K562 (cell line): Measurements from ENCODE around the gene MED29. TPM values are rescaled to one million over a fixed set of nuclear protein-coding genes. Genes with fewer than 3 reads are reported as not detected.

Experiments used
- ATAC-seq: fragments of 200-7000 bp; cut with Tn5 transposase; 3 replicates; pipeline ENCODE4 v1.9.1; 2020; ENCODE audit warnings: moderate library complexity
- BruUV-seq: library from RNA; stranded (reverse); fragments of 400-500 nt; replicated peaks from 2 replicates; lab custom pipeline; 2021; lab: Mats Ljungman, UMichigan
- CTCF ChIA-PET: fragments of 300-600 bp; formaldehyde crosslinking; extraction: SDS; loops from one replicate; lab custom pipeline; 2021; ENCODE audit warnings: low intra/inter-chr PET ratio; lab: Yijun Ruan, JAX
- POLR2A ChIA-PET: fragments of 300-600, 350-650 bp; sonication (Branson Sonifier 250); formaldehyde crosslinking; extraction: SDS; loops from one replicate; lab custom pipeline; 2021; ENCODE audit warnings: antibody characterized with exemption, inconsistent platforms; lab: Yijun Ruan, JAX
- DNase-seq, 4 experiments: peaks; one replicate each; pipeline versions ENCODE4 v3.0.0 to v3.0.0-alpha.2; 2011 to 2018; ENCODE audit warnings: low spot score in 3 of 4, mixed read lengths in 3 of 4; ENCODE audit errors: extremely low read depth in 1 of 4
- FAIRE-seq: peaks from 2 replicates; lab custom pipeline; 2011; peaks lifted over from hg19 to GRCh38; lab: Jason Lieb, UNC
- H2AFZ ChIP-seq: 2 replicates; pipeline ENCODE4 v1.6.0; 2011; ENCODE audit warnings: low read depth, low read length, control low read depth, inconsistent platforms
- H3K27ac ChIP-seq: fragments of 200-600 bp; 3 replicates; pipeline ENCODE4 v1.8.0; 2011; ENCODE audit warnings: low read depth, mild to moderate bottlenecking, control low read depth, inconsistent platforms, low read length, moderate library complexity, mixed read lengths; ENCODE audit errors: extremely low read depth
- H3K27me3 ChIP-seq, 2 experiments: fragments of 300-600 bp in 1 of 2; 2 replicates in 1 of 2; 3 replicates in 1 of 2; pipeline versions ENCODE4 v1.6.0 to v1.8.0; 2011; ENCODE audit warnings: inconsistent platforms in 2 of 2, low read length in 2 of 2, mild to moderate bottlenecking in 1 of 2, mixed read lengths in 1 of 2, moderate library complexity in 1 of 2; ENCODE audit not compliant: control insufficient read depth in 2 of 2, insufficient read depth in 2 of 2
- H3K36me3 ChIP-seq: fragments of 300-600 bp; 3 replicates; pipeline ENCODE4 v1.8.0; 2011; ENCODE audit warnings: mild to moderate bottlenecking, low read length, inconsistent platforms; ENCODE audit not compliant: control insufficient read depth, insufficient read depth
- H3K4me1 ChIP-seq, 2 experiments: fragments of 200-600 bp in 1 of 2; replicated peaks in 1 of 2; 2 replicates in 1 of 2; 3 replicates in 1 of 2; pipeline versions ENCODE4 v1.5.1 to v1.8.0; 2011; ENCODE audit warnings: inconsistent platforms in 2 of 2, low read length in 2 of 2, mild to moderate bottlenecking in 1 of 2, mixed read lengths in 1 of 2, moderate library complexity in 1 of 2; ENCODE audit not compliant: control insufficient read depth in 2 of 2, insufficient read depth in 2 of 2
- H3K4me2 ChIP-seq: 2 replicates; pipeline ENCODE4 v1.6.1; 2011; ENCODE audit warnings: low read length, control low read depth, inconsistent platforms, mixed read lengths; ENCODE audit not compliant: insufficient read depth
- H3K4me3 ChIP-seq: fragments of 200-600 bp; sonication (generic), shearing (Covaris generic); 2 replicates; pipeline ENCODE4 v1.5.1; 2016; ENCODE audit warnings: control low read depth, inconsistent platforms
- H3K79me2 ChIP-seq: fragments of 200-600 bp; 3 replicates; pipeline ENCODE4 v1.8.0; 2011; ENCODE audit warnings: low read length, inconsistent platforms; ENCODE audit not compliant: control insufficient read depth, insufficient read depth
- H3K9ac ChIP-seq, 2 experiments: 2 replicates each; pipeline versions ENCODE4 v1.6.0 to v1.6.1; 2011; ENCODE audit warnings: low read depth in 2 of 2, low read length in 2 of 2, control low read depth in 1 of 2, inconsistent platforms in 1 of 2, mild to moderate bottlenecking in 1 of 2, mixed read lengths in 1 of 2; ENCODE audit not compliant: insufficient read depth in 1 of 2
- H3K9me1 ChIP-seq: one replicate; pipeline ENCODE4 v1.6.0; 2011; ENCODE audit warnings: inconsistent platforms, mild to moderate bottlenecking, low read length, moderate library complexity; ENCODE audit not compliant: control insufficient read depth, insufficient read depth
- H3K9me3 ChIP-seq: replicated peaks from 2 replicates; pipeline ENCODE4 v1.5.1; 2011; ENCODE audit warnings: low read depth, low read length, inconsistent platforms; ENCODE audit not compliant: control insufficient read depth, insufficient read depth
- H4K20me1 ChIP-seq: replicated peaks from 2 replicates; pipeline ENCODE4 v1.6.1; 2011; ENCODE audit warnings: low read length, inconsistent platforms, mixed read lengths; ENCODE audit not compliant: control insufficient read depth, insufficient read depth
- BACH1 ChIP-seq: fragments of 200-800 bp; sonication (Bioruptor generic); IDR thresholded peaks from 2 replicates; pipeline ENCODE4 v1.6.1; 2016; ENCODE audit warnings: missing genetic modification characterization, missing compliant biosample characterization
- C11orf30 ChIP-seq: fragments of 450-650 bp; IDR thresholded peaks from 2 replicates; pipeline ENCODE4 v1.6.1; 2016; ENCODE audit warnings: low read depth, mild to moderate bottlenecking
- CCNT2 ChIP-seq: IDR thresholded peaks from 2 replicates; pipeline ENCODE4 v1.6.1; 2011; ENCODE audit warnings: borderline replicate concordance, low read depth, mild to moderate bottlenecking, moderate library complexity, mixed read lengths, low read length; ENCODE audit not compliant: insufficient read length; ENCODE audit errors: extremely low read depth
- CREB1 ChIP-seq, 2 experiments: sonication (generic) in 1 of 2; formaldehyde crosslinking in 1 of 2; IDR thresholded peaks; 2 replicates each; pipeline versions ENCODE4 v1.6.1 to v1.8.0; 2012 to 2022; ENCODE audit warnings: inconsistent platforms in 1 of 2, mild to moderate bottlenecking in 1 of 2, missing genetic modification reagents in 1 of 2, moderate library complexity in 1 of 2
- KAT7 ChIP-seq: sonication (generic); formaldehyde crosslinking; IDR thresholded peaks from 2 replicates; pipeline ENCODE4 v1.8.0; 2022; ENCODE audit warnings: missing genetic modification reagents, mild to moderate bottlenecking, borderline replicate concordance
- LCOR ChIP-seq: sonication (generic); formaldehyde crosslinking; IDR thresholded peaks from 2 replicates; pipeline ENCODE4 v1.8.0; 2022; ENCODE audit warnings: mild to moderate bottlenecking, missing genetic modification reagents
- MLLT1 ChIP-seq, 2 experiments: fragments of 450-650 bp; IDR thresholded peaks; 2 replicates each; pipeline ENCODE4 v1.6.1; 2016
- NR2C2 ChIP-seq, 2 experiments: fragments of 200-800 bp in 1 of 2; sonication (Bioruptor generic) in 1 of 2; sonication (generic) in 1 of 2; formaldehyde crosslinking in 1 of 2; IDR thresholded peaks; 2 replicates each; pipeline versions ENCODE4 v1.6.1 to v1.8.0; 2016 to 2022; ENCODE audit warnings: mild to moderate bottlenecking in 1 of 2, missing compliant biosample characterization in 1 of 2, missing genetic modification characterization in 1 of 2, missing genetic modification reagents in 1 of 2
- PHTF2 ChIP-seq: fragments of 250-450 bp; sonication (Bioruptor Pico); IDR thresholded peaks from 2 replicates; pipeline ENCODE4 v1.5.0; 2021; ENCODE audit warnings: mild to moderate bottlenecking
- TOE1 ChIP-seq, 2 experiments: fragments of 450-650 bp in 1 of 2; sonication (generic) in 1 of 2; formaldehyde crosslinking in 1 of 2; IDR thresholded peaks; 2 replicates each; pipeline versions ENCODE4 v1.7.1 to v1.8.0; 2016 to 2022; ENCODE audit warnings: borderline replicate concordance in 2 of 2, mild to moderate bottlenecking in 2 of 2, antibody characterized with exemption in 1 of 2, inconsistent platforms in 1 of 2, low read depth in 1 of 2, missing genetic modification reagents in 1 of 2, moderate library complexity in 1 of 2
- ZNF134 ChIP-seq: fragments of 250-450 bp; sonication (Bioruptor Pico); conservative IDR thresholded peaks from 2 replicates; pipeline ENCODE4 v1.4.0; 2020
- ZNF263 ChIP-seq: sonication (generic); formaldehyde crosslinking; IDR thresholded peaks from 2 replicates; pipeline ENCODE4 v1.8.0; 2022; ENCODE audit warnings: mild to moderate bottlenecking, missing genetic modification reagents, borderline replicate concordance
- ZNF76 ChIP-seq: fragments of 250-450 bp; sonication (Bioruptor Pico); IDR thresholded peaks from 2 replicates; pipeline ENCODE4 v1.4.0; 2020; ENCODE audit warnings: mild to moderate bottlenecking, moderate library complexity, borderline replicate concordance
- WGBS: fragments of 100-300 bp; shearing (Covaris generic); methylation state at CpG from one replicate; pipeline ENCODE4 v1.1.6; 2016; ENCODE audit warnings: low coverage, mixed read lengths; ENCODE audit not compliant: insufficient coverage; ENCODE audit errors: missing lambda C conversion rate; 5-methylcytosine and 5-hydroxymethylcytosine counted together
- in situ Hi-C: fragments of 300-500 bp; cut with MboI; formaldehyde crosslinking; loops from 4 replicates; pipeline ENCODE4 v1.15.0; 2018; ENCODE audit warnings: inconsistent platforms, mixed read lengths
- intact Hi-C: fragments of 100-400 bp; cut with micrococcal nuclease; formaldehyde crosslinking; loops from 2 replicates; pipeline ENCODE4 v1.14.2; 2022
- polyA plus RNA-seq, 8 experiments: library from polyadenylated mRNA; depleted of rRNA in 4 of 8; stranded (reverse) in 5 of 8; unstranded in 3 of 8; fragments of >200 nt; fragmentation: Nextera tagmentation in 2 of 8; fragmentation: Illumina TruSeq in 1 of 8; extraction: Ambion mirVana in 2 of 8; extraction: Trizol in 1 of 8; gene quantifications; 2 replicates each; pipeline versions ENCODE4 v1.2.1 to v1.2.3, GENCODE V29; 2011 to 2014; ENCODE audit warnings: inconsistent platforms in 1 of 8, missing spikeins in 1 of 8
- total RNA-seq, 7 experiments: library from RNA; depleted of rRNA in 6 of 7; stranded (reverse); fragments of >200 nt in 6 of 7; fragmentation: Illumina TruSeq in 2 of 7; extraction: Trizol in 2 of 7; gene quantifications; 2 replicates each; pipeline versions ENCODE4 v1.2.1 to v1.2.3, GENCODE V29; 2011 to 2021; ENCODE audit warnings: low replicate concordance in 1 of 7
- TF ChIP-seq, protein P1 (sequence below): fragments of 450-650 bp; IDR thresholded peaks from 2 replicates; pipeline ENCODE4 v1.6.1; 2016; ENCODE audit warnings: missing biosample characterization, missing genetic modification characterization
- TF ChIP-seq, protein P2 (sequence below): sonication (generic); formaldehyde crosslinking; IDR thresholded peaks from 2 replicates; pipeline ENCODE4 v1.9.0; 2022; ENCODE audit warnings: mild to moderate bottlenecking, missing genetic modification reagents

Gene MED29
- total and polyA plus RNA-seq, 9 of the 15 experiments (the other 6 are each of a cell fraction or from before 2014, with no cell fraction given): 1.8 to 22.6 (median 12.4) TPM

- H3K4me1 ChIP-seq: peaks cover 60 to 79% of the 10 kb centered on the region in 2 experiments
- intact Hi-C loops: no loop called here
- peak overlapping the region; percentile 90 to 96 for H3K9ac ChIP-seq
- no peaks in the 10 kb centered on the region for H4K20me1 ChIP-seq
- H2AFZ ChIP-seq: peak overlapping the region; percentile 86
- BruUV-seq: no TSS peak
- H3K36me3 ChIP-seq: peaks cover 10% of the 10 kb centered on the region; the same call in 1 of the 3 replicates
- peak overlapping the region; percentile 80 for H3K4me2 ChIP-seq
- ChIA-PET POLR2A (interaction anchor here (0.8 to 2.3 kb wide), 5 partner anchors 10 to 993 kb away, joined by 3 to 23 read pairs (median 4); partner anchors contain the start of genes MED29, PAF1 and RPS16), CTCF (interaction anchor here (2.5 kb wide), 1 partner anchor 10 kb away, joined by 10 read pairs; the partner anchor contains the start of gene PLEKHG2)
- H3K79me2 ChIP-seq: peaks cover 7% of the 10 kb centered on the region
- peak overlapping the region; percentile 98 for H3K27ac ChIP-seq
- H3K9me1 ChIP-seq: peaks cover 3% of the 10 kb centered on the region
- no peaks in the 10 kb centered on the region for H3K27me3 ChIP-seq
- no peaks in the 10 kb centered on the region for H3K9me3 ChIP-seq
- DNase-seq (peak in 1 of 4 experiments; percentile 63), ATAC-seq (no peak), FAIRE-seq (peak; percentile 83)
- in situ Hi-C loops: no loop called here
- 28% methylated on average over 25 of the region's 25 CpGs for WGBS
- H3K4me3 ChIP-seq: no peak overlapping the region
- TF ChIP-seq ZNF263 (CRISPR knock-in tag): 0 out of 2 replicates have a peak, but pooled peaks have one; percentile 5
- TF ChIP-seq ZNF76 (CRISPR knock-in tag): 0 out of 2 replicates have a peak, but pooled peaks have one; percentile 26
- TF ChIP-seq PHTF2 (CRISPR knock-in tag): no peak
- no peak for TF ChIP-seq CCNT2
- 0 out of 4 replicates have a peak, but pooled peaks of 1 of the 2 experiments have one; percentile 42 for TF ChIP-seq MLLT1 (IDR thresholded peaks at IDR 0.05)
- TF ChIP-seq ZNF134 (CRISPR knock-in tag): 0 out of 2 replicates have a peak, but pooled peaks have one; percentile 7
- 0 out of 2 replicates have a peak, but pooled peaks have one; percentile 4 for TF ChIP-seq LCOR (CRISPR knock-in tag)
- TF ChIP-seq KAT7: peak; percentile 50; the same call in 1 of the 2 replicates
- no peak for TF ChIP-seq CREB1 (IDR thresholded peaks at IDR 0.05)
- TF ChIP-seq CREB1 (CRISPR knock-in tag; IDR thresholded peaks at IDR 0.05): peak; percentile 35; the same call in 1 of the 2 replicates
- TF ChIP-seq C11orf30: peak; percentile 69; the same call in 1 of the 2 replicates
- TF ChIP-seq TOE1 (IDR thresholded peaks at IDR 0.05; ENCODE audit: borderline replicate concordance): no peak
- 0 out of 2 replicates have a peak, but pooled peaks have one; percentile 70 for TF ChIP-seq TOE1 (CRISPR knock-in tag; IDR thresholded peaks at IDR 0.05; ENCODE audit: borderline replicate concordance, low read depth)
- TF ChIP-seq, protein P1, sequence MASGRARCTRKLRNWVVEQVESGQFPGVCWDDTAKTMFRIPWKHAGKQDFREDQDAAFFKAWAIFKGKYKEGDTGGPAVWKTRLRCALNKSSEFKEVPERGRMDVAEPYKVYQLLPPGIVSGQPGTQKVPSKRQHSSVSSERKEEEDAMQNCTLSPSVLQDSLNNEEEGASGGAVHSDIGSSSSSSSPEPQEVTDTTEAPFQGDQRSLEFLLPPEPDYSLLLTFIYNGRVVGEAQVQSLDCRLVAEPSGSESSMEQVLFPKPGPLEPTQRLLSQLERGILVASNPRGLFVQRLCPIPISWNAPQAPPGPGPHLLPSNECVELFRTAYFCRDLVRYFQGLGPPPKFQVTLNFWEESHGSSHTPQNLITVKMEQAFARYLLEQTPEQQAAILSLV (tag): no peak
- TF ChIP-seq, protein P2, sequence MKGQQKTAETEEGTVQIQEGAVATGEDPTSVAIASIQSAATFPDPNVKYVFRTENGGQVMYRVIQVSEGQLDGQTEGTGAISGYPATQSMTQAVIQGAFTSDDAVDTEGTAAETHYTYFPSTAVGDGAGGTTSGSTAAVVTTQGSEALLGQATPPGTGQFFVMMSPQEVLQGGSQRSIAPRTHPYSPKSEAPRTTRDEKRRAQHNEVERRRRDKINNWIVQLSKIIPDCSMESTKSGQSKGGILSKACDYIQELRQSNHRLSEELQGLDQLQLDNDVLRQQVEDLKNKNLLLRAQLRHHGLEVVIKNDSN (CRISPR knock-in tag): peak; percentile 58; the same call in 1 of the 2 replicates
- TF ChIP-seq NR2C2 (CRISPR knock-in tag; IDR thresholded peaks at IDR 0.05): no peak
- TF ChIP-seq NR2C2 (tag; IDR thresholded peaks at IDR 0.05): peak; percentile 41
- TF ChIP-seq BACH1 (tag): 0 out of 2 replicates have a peak, but pooled peaks have one; percentile 46
Measured at GRCh38 chr19:39401549-39402345, 10.6 kb downstream of the MED29 start.
